RWPE1 (cell line): Measurements from ENCODE around the gene ARHGAP33.
"Not testable (repeated sequence)": the region's sequence is repeated elsewhere in the genome, so short reads cannot be mapped to it uniquely, and the experiment has no call there.

Experiments
- CTCF ChIA-PET: fragments of 350-600 bp; sonication (Branson Sonifier 250); formaldehyde crosslinking; extraction: SDS; loops from one replicate; lab custom pipeline; 2021; lab: Yijun Ruan, JAX
- POLR2A ChIA-PET: fragments of 400-600 bp; formaldehyde crosslinking; extraction: SDS; loops from one replicate; lab custom pipeline; 2020; ENCODE audit warnings: antibody characterized with exemption; ENCODE audit not compliant: low non-redundant PET; lab: Yijun Ruan, JAX
- DNase-seq: peaks from one replicate; pipeline ENCODE4 v3.0.0; 2012; ENCODE audit warnings: low spot score
- H3K27ac ChIP-seq: fragments of 450-650 bp; 2 replicates; pipeline ENCODE4 v1.5.1; 2017
- CTCF ChIP-seq: fragments of 450-650 bp; conservative IDR thresholded peaks from 2 replicates; pipeline ENCODE4 v1.5.1; 2017; ENCODE audit warnings: low read depth, mild to moderate bottlenecking

Gene ARHGAP33

GRCh38 chr19:35759697-35760096 is 15.7 kb upstream of the ARHGAP33 start:
- peak overlapping the region; percentile 98 for H3K27ac ChIP-seq
- DNase-seq, result no peak
- POLR2A ChIA-PET, result no interaction called here
- no peak for TF ChIP-seq CTCF
- CTCF ChIA-PET, result no interaction called here

DNA sequence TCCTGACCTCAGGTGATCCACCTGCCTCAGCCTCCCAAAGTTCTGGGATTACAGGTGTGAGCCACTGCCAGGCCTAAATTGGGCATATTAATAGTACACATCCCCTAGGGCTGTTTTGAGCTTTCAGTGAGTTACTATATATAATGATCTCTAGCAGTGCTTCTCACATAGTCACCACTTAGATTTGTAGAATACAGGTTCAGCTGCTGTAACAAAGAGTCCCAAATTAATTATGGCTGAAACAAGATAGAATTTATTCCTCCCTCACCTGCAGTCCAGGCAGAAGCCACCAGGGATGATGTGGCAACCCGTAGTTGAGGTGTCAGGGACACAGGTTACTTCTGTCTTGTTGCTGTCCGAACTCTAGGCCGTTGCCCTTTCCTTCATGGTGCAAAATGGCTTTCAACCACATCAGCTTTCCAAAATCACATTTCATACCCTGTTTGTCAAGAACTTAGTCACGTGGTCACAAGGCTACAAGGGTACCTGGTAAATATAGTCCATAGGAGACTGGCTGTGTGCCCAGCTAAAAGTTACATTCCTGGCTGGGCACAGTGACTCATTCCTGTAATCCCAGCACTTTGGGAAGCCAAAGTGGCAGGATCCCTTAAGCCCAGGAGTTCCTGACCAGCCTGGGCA is 14.5 kb upstream of the ARHGAP33 start:
- POLR2A ChIA-PET, result no interaction called here
- CTCF ChIA-PET, result no interaction called here
- DNase-seq, result no peak
- TF ChIP-seq CTCF, result no peak
- H3K27ac ChIP-seq, result peak overlapping the region; percentile 32

DNA sequence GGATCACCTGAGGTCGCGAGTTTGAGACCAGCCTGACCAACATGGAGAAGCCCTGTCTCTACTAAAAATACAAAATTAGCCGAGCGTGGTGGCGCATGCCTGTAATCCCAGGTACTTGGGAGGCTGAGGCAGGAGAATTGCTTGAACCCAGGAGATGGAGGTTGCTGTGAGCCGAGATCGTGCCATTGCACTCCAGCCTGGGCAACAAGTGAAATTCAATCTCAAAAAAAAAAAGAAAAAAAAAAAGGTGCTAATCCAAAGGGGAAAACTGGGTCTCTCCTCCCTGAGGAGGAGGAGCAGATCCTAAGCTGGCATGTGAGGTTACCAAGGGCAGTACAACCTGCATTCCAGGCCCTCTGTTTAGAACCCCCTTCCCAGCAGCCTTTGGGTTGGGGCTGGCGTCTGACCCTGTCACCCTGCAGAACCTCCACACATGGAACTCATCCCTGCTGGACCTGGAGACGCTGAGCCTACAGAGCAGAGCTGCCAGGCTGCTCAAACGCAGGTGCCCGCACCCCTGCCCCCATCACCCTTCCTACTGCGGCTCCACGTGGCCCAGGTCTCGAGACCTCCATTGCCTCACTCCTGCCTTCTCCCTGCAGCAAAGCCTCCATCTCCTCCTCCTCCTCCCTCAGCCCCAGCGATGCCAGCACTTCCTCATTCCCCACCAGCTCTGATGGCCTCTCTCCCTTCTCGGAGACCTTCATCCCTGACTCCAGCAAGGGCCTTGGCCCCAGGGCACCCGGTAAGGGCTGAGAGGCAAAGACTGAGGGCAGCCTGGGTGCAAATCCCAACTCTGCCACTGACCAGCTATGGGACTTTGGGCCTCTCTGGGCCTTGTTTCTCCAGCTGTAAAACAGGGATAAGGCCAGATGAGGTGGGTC is 10.7 kb upstream of the ARHGAP33 start:
- H3K27ac ChIP-seq, result peak overlapping the region; percentile 12; the same call in 1 of the 2 replicates
- CTCF ChIA-PET, result no interaction called here
- POLR2A ChIA-PET, result no interaction called here

GRCh38 chr19:35766571-35767104 is 8.7 kb upstream of the ARHGAP33 start:
- H3K27ac ChIP-seq, result peak overlapping the region; percentile 1; the same call in 1 of the 2 replicates
- no peak for TF ChIP-seq CTCF
- ChIA-PET CTCF (interaction anchor here (0.5 kb wide), 1 partner anchor 54 kb away, joined by 3 read pairs; no protein-coding TSS in a partner anchor), POLR2A (no interaction called here)
- no peak for DNase-seq

More for the DNA sequence above, 10.7 kb upstream of the ARHGAP33 start:
- DNase-seq, result no peak
- no peak for TF ChIP-seq CTCF

DNA sequence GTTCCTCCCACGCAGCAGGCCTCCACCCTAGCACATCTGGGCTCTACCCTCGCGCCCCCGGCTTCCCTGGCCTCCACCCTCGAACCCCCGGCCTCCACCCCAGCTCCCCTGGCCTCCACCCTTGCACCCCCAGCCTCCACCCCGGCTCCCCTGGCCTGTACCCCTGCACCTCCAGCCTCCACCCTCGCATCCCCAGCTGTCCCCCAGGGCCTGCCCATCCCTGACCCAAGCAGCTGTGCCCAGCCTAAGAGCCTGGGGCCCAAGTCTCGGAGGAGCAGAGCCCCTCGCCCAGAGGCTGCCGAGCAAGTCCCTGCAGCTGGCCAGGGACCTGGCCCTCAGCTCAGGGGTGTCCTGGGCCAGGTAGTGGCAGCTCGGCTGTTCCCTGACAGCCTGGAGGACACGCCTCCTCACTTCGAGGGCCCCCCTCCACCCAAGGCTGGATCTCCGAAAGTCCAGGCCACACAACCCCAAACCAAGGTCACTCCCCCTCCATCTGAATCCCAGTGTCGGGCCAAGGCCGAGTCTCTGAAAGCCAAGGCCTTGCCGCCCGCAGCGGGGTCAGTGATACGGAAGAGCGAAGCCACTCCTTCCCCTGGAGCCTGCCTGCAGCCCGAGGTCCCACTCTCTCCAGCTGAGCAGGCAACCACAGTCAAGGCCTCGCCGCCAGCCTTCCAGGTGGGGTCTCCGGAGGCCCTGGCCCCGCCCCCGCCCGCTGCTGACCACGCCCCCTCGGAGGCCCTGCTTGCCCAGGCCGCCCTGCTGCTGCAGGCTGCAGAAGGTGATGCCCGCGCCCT is 7.9 kb upstream of the ARHGAP33 start:
- no peak for DNase-seq
- no peak overlapping the region for H3K27ac ChIP-seq
- ChIA-PET CTCF (no interaction called here), POLR2A (no interaction called here)
- TF ChIP-seq CTCF, result no peak

DNA sequence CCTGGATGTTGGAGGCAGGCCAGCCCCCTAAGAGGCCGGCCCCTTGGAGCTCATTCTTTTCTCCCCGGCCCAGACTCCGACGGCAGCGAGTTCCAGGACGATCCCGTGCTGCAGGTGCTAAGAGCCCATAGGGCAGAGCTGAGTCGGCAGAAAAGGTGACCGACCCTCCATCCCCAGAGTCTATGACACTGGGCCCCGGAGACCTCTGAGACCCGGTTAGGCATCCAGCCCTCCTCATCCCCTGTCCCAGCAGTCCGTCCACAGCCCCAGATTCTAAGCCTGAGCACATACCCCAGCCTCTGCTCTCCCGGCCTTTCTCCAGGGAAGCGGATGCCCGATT is 7.3 kb upstream of the ARHGAP33 start:
- no peak for DNase-seq
- ChIA-PET CTCF (no interaction called here), POLR2A (no interaction called here)
- no peak overlapping the region for H3K27ac ChIP-seq
- no peak for TF ChIP-seq CTCF

- POLR2A ChIA-PET, DNase-seq, H3K27ac ChIP-seq, CTCF ChIA-PET: not testable (repeated sequence)
Measured at GRCh38 chr19:35772362-35772761, 3.0 kb upstream of the ARHGAP33 start.
